HEK293 (cell line): ENCODE data around the gene OLFM2.

ENCODE experiments used
- CTCF ChIA-PET: fragments of 350-600 bp; formaldehyde crosslinking; extraction: SDS; loops from one replicate; lab custom pipeline; 2021; ENCODE audit warnings: antibody characterized with exemption; lab: Yijun Ruan, JAX
- POLR2A ChIA-PET: fragments of 300-600 bp; formaldehyde crosslinking; extraction: SDS; loops from one replicate; lab custom pipeline; 2020; ENCODE audit warnings: antibody characterized with exemption, inconsistent platforms; lab: Yijun Ruan, JAX
- H3K27ac ChIP-seq: fragments of 200-500 bp; sonication (Bioruptor generic); 2 replicates; pipeline ENCODE4 v1.5.1; 2014; ENCODE audit warnings: low read depth, low read length, control low read depth, inconsistent platforms; ENCODE audit errors: extremely low read depth
- H3K36me3 ChIP-seq, 2 experiments: fragments of 200-500 bp in 1 of 2; sonication (Bioruptor generic) in 1 of 2; 1 replicate in 1 of 2; 2 replicates in 1 of 2; pipeline ENCODE4 v1.5.1; 2014 to 2017; ENCODE audit warnings: inconsistent platforms in 2 of 2, low read length in 2 of 2; ENCODE audit not compliant: control insufficient read depth in 2 of 2, insufficient read depth in 1 of 2
- H3K4me1 ChIP-seq: fragments of 200-500 bp; sonication (Bioruptor generic); 2 replicates; pipeline ENCODE4 v1.5.1; 2014; ENCODE audit warnings: mild to moderate bottlenecking, low read length, inconsistent platforms; ENCODE audit not compliant: control insufficient read depth, insufficient read depth
- H3K4me3 ChIP-seq: 2 replicates; pipeline ENCODE4 v1.5.1; 2011; ENCODE audit warnings: low read depth, mild to moderate bottlenecking, control low read depth, low read length, moderate library complexity
- H3K9me3 ChIP-seq: fragments of 200-500 bp; sonication (Bioruptor generic); 2 replicates; pipeline ENCODE4 v1.5.1; 2014; ENCODE audit warnings: low read depth, low read length, inconsistent platforms; ENCODE audit not compliant: control insufficient read depth, insufficient read depth
- AEBP2 ChIP-seq: fragments of 450-650 bp; formaldehyde crosslinking; IDR thresholded peaks from 2 replicates; pipeline ENCODE4 v1.5.1; 2016; ENCODE audit warnings: missing biosample characterization, missing genetic modification characterization, borderline replicate concordance
- GLIS1 ChIP-seq: fragments of 450-650 bp; formaldehyde crosslinking; IDR thresholded peaks from 2 replicates; pipeline ENCODE4 v1.5.1; 2016; ENCODE audit warnings: missing biosample characterization, missing genetic modification characterization
- KLF8 ChIP-seq: fragments of 450-650 bp; formaldehyde crosslinking; IDR thresholded peaks from 2 replicates; pipeline ENCODE4 v1.5.1; 2016; ENCODE audit warnings: missing biosample characterization, missing genetic modification characterization
- MYNN ChIP-seq: fragments of 450-650 bp; formaldehyde crosslinking; IDR thresholded peaks from 2 replicates; pipeline ENCODE4 v1.5.1; 2016; ENCODE audit warnings: missing biosample characterization, missing genetic modification characterization, borderline replicate concordance
- SCRT2 ChIP-seq: fragments of 450-650 bp; formaldehyde crosslinking; IDR thresholded peaks from 2 replicates; pipeline ENCODE4 v1.5.1; 2016; ENCODE audit warnings: missing biosample characterization, missing genetic modification characterization
- ZBTB17 ChIP-seq: fragments of 450-650 bp; formaldehyde crosslinking; IDR thresholded peaks from 2 replicates; pipeline ENCODE4 v1.5.1; 2016; ENCODE audit warnings: missing biosample characterization, missing genetic modification characterization
- ZBTB8A ChIP-seq: fragments of 450-650 bp; formaldehyde crosslinking; IDR thresholded peaks from 2 replicates; pipeline ENCODE4 v1.5.1; 2016; ENCODE audit warnings: missing biosample characterization, missing genetic modification characterization
- ZFP41 ChIP-seq: fragments of 450-650 bp; formaldehyde crosslinking; IDR thresholded peaks from 2 replicates; pipeline ENCODE4 v1.5.1; 2016; ENCODE audit warnings: missing biosample characterization, missing genetic modification characterization, borderline replicate concordance
- ZIC2 ChIP-seq: fragments of 450-650 bp; formaldehyde crosslinking; IDR thresholded peaks from 2 replicates; pipeline ENCODE4 v1.5.1; 2016; ENCODE audit warnings: missing biosample characterization, missing genetic modification characterization
- ZNF174 ChIP-seq: fragments of 450-650 bp; formaldehyde crosslinking; IDR thresholded peaks from 2 replicates; pipeline ENCODE4 v1.5.0; 2017; ENCODE audit warnings: missing biosample characterization, mild to moderate bottlenecking, missing genetic modification characterization
- ZNF274 ChIP-seq, 2 experiments: fragments of 200-500 bp in 1 of 2; fragments of 450-650 bp in 1 of 2; sonication (Bioruptor generic) in 1 of 2; formaldehyde crosslinking in 1 of 2; IDR thresholded peaks; 2 replicates each; pipeline versions ENCODE4 v1.5.1 to v1.6.1; 2014 to 2016; ENCODE audit warnings: borderline replicate concordance in 1 of 2, inconsistent platforms in 1 of 2, low read length in 1 of 2, missing biosample characterization in 1 of 2, missing genetic modification characterization in 1 of 2
- ZNF302 ChIP-seq: fragments of 450-650 bp; formaldehyde crosslinking; IDR thresholded peaks from 2 replicates; pipeline ENCODE4 v1.5.1; 2016; ENCODE audit warnings: missing biosample characterization, missing genetic modification characterization, low read depth
- ZNF366 ChIP-seq: fragments of 450-650 bp; formaldehyde crosslinking; conservative IDR thresholded peaks from 2 replicates; pipeline ENCODE4 v1.5.1; 2016; ENCODE audit warnings: missing biosample characterization, missing genetic modification characterization
- ZNF391 ChIP-seq: fragments of 450-650 bp; formaldehyde crosslinking; IDR thresholded peaks from 2 replicates; pipeline ENCODE4 v1.5.1; 2016; ENCODE audit warnings: low read depth, missing biosample characterization, missing genetic modification characterization, borderline replicate concordance
- ZNF426 ChIP-seq: fragments of 450-650 bp; formaldehyde crosslinking; IDR thresholded peaks from 2 replicates; pipeline ENCODE4 v1.5.1; 2017; ENCODE audit warnings: missing biosample characterization, missing genetic modification characterization, mild to moderate bottlenecking, inconsistent platforms, moderate library complexity
- ZNF529 ChIP-seq: fragments of 450-650 bp; formaldehyde crosslinking; IDR thresholded peaks from 2 replicates; pipeline ENCODE4 v1.5.1; 2017; ENCODE audit warnings: missing genetic modification characterization, missing biosample characterization; ENCODE audit not compliant: insufficient replicate concordance
- ZNF585B ChIP-seq: fragments of 450-650 bp; formaldehyde crosslinking; IDR thresholded peaks from 2 replicates; pipeline ENCODE4 v1.5.1; 2016; ENCODE audit warnings: missing biosample characterization, missing genetic modification characterization
- ZNF626 ChIP-seq: fragments of 450-650 bp; sonication (Bioruptor Pico); formaldehyde crosslinking; IDR thresholded peaks from 2 replicates; pipeline ENCODE4 v1.5.1; 2018; ENCODE audit warnings: missing biosample characterization, missing genetic modification characterization, inconsistent platforms
- ZNF654 ChIP-seq: fragments of 450-650 bp; formaldehyde crosslinking; IDR thresholded peaks from 2 replicates; pipeline ENCODE4 v1.5.1; 2016; ENCODE audit warnings: low read depth, missing biosample characterization, missing genetic modification characterization
- ZNF747 ChIP-seq: fragments of 450-650 bp; formaldehyde crosslinking; IDR thresholded peaks from 2 replicates; pipeline ENCODE4 v1.5.1; 2016; ENCODE audit warnings: missing biosample characterization, missing genetic modification characterization
- ZNF768 ChIP-seq: fragments of 450-650 bp; formaldehyde crosslinking; IDR thresholded peaks from 2 replicates; pipeline ENCODE4 v1.5.1; 2018; ENCODE audit warnings: missing biosample characterization, mild to moderate bottlenecking, missing genetic modification characterization
- ZSCAN30 ChIP-seq: fragments of 450-650 bp; IDR thresholded peaks from 2 replicates; pipeline ENCODE4 v1.5.1; 2018; ENCODE audit warnings: missing biosample characterization, mild to moderate bottlenecking, missing genetic modification characterization, moderate library complexity
- ZXDB ChIP-seq: fragments of 450-650 bp; formaldehyde crosslinking; IDR thresholded peaks from 2 replicates; pipeline ENCODE4 v1.5.1; 2016; ENCODE audit warnings: missing biosample characterization, missing genetic modification characterization
- TF ChIP-seq, protein P1 (sequence below): fragments of 450-650 bp; formaldehyde crosslinking; IDR thresholded peaks from 2 replicates; pipeline ENCODE4 v1.5.1; 2017; ENCODE audit warnings: missing biosample characterization, missing genetic modification characterization
- TF ChIP-seq, protein P2 (sequence below): fragments of 450-650 bp; formaldehyde crosslinking; IDR thresholded peaks from 2 replicates; pipeline ENCODE4 v1.5.0; 2017; ENCODE audit warnings: missing biosample characterization, missing genetic modification characterization, borderline replicate concordance
- TF ChIP-seq, protein P3 (sequence below): fragments of 450-650 bp; formaldehyde crosslinking; IDR thresholded peaks from 2 replicates; pipeline ENCODE4 v1.5.1; 2016; ENCODE audit warnings: missing biosample characterization, missing genetic modification characterization
- TF ChIP-seq, protein P4 (sequence below): fragments of 450-650 bp; formaldehyde crosslinking; IDR thresholded peaks from 2 replicates; pipeline ENCODE4 v1.5.1; 2016; ENCODE audit warnings: missing biosample characterization, missing genetic modification characterization

The OLFM2 gene

GRCh38 chr19:9906475-9907087, 29.7 kb downstream of the OLFM2 start:
- TF ChIP-seq AEBP2 (tag by site-specific recombination) (no peak), ZNF274 (IDR thresholded peaks at IDR 0.05; ENCODE audit: low read length) (no peak), ZNF274 (tag by site-specific recombination; IDR thresholded peaks at IDR 0.05; ENCODE audit: borderline replicate concordance) (no peak), KLF8 (no peak), ZNF426 (no peak), ZNF366 (no peak), ZNF654 (no peak), ZNF585B (tag by site-specific recombination) (no peak), ZNF529 (tag by site-specific recombination) (no peak), ZNF391 (tag by site-specific recombination) (no peak), MYNN (no peak), ZSCAN30 (tag by site-specific recombination) (no peak), ZNF626 (tag by site-specific recombination) (no peak)
- TF ChIP-seq, protein P1, sequence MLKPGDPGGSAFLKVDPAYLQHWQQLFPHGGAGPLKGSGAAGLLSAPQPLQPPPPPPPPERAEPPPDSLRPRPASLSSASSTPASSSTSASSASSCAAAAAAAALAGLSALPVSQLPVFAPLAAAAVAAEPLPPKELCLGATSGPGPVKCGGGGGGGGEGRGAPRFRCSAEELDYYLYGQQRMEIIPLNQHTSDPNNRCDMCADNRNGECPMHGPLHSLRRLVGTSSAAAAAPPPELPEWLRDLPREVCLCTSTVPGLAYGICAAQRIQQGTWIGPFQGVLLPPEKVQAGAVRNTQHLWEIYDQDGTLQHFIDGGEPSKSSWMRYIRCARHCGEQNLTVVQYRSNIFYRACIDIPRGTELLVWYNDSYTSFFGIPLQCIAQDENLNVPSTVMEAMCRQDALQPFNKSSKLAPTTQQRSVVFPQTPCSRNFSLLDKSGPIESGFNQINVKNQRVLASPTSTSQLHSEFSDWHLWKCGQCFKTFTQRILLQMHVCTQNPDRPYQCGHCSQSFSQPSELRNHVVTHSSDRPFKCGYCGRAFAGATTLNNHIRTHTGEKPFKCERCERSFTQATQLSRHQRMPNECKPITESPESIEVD (tag by site-specific recombination): no peak
- TF ChIP-seq, protein P2, sequence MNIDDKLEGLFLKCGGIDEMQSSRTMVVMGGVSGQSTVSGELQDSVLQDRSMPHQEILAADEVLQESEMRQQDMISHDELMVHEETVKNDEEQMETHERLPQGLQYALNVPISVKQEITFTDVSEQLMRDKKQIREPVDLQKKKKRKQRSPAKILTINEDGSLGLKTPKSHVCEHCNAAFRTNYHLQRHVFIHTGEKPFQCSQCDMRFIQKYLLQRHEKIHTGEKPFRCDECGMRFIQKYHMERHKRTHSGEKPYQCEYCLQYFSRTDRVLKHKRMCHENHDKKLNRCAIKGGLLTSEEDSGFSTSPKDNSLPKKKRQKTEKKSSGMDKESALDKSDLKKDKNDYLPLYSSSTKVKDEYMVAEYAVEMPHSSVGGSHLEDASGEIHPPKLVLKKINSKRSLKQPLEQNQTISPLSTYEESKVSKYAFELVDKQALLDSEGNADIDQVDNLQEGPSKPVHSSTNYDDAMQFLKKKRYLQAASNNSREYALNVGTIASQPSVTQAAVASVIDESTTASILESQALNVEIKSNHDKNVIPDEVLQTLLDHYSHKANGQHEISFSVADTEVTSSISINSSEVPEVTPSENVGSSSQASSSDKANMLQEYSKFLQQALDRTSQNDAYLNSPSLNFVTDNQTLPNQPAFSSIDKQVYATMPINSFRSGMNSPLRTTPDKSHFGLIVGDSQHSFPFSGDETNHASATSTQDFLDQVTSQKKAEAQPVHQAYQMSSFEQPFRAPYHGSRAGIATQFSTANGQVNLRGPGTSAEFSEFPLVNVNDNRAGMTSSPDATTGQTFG (tag by site-specific recombination): no peak
- TF ChIP-seq, protein P3, sequence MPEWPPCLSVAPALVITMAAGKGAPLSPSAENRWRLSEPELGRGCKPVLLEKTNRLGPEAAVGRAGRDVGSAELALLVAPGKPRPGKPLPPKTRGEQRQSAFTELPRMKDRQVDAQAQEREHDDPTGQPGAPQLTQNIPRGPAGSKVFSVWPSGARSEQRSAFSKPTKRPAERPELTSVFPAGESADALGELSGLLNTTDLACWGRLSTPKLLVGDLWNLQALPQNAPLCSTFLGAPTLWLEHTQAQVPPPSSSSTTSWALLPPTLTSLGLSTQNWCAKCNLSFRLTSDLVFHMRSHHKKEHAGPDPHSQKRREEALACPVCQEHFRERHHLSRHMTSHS (tag by site-specific recombination): no peak
- no peaks in the 10 kb centered on the region for H3K36me3 ChIP-seq
- POLR2A ChIA-PET: no interaction called here
- H3K4me3 ChIP-seq: no peak overlapping the region
- no peak overlapping the region for H3K27ac ChIP-seq
- CTCF ChIA-PET: no interaction called here
- H3K9me3 ChIP-seq: no peaks in the 10 kb centered on the region
- H3K4me1 ChIP-seq: no peaks in the 10 kb centered on the region

GRCh38 chr19:9903336-9903735, 33.0 kb downstream of the OLFM2 start:
- Histone ChIP-seq H3K4me3 (no peak overlapping the region), H3K9me3 (no peaks in the 10 kb centered on the region), H3K27ac (no peak overlapping the region), H3K36me3 (no peaks in the 10 kb centered on the region), H3K4me1 (no peaks in the 10 kb centered on the region)
- POLR2A ChIA-PET: no interaction called here
- CTCF ChIA-PET: no interaction called here
- TF ChIP-seq, protein P4, sequence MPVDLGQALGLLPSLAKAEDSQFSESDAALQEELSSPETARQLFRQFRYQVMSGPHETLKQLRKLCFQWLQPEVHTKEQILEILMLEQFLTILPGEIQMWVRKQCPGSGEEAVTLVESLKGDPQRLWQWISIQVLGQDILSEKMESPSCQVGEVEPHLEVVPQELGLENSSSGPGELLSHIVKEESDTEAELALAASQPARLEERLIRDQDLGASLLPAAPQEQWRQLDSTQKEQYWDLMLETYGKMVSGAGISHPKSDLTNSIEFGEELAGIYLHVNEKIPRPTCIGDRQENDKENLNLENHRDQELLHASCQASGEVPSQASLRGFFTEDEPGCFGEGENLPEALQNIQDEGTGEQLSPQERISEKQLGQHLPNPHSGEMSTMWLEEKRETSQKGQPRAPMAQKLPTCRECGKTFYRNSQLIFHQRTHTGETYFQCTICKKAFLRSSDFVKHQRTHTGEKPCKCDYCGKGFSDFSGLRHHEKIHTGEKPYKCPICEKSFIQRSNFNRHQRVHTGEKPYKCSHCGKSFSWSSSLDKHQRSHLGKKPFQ (tag by site-specific recombination): no peak
- TF ChIP-seq ZBTB8A (tag by site-specific recombination): no peak
- TF ChIP-seq ZNF174 (tag by site-specific recombination): no peak
- TF ChIP-seq, protein P3 (tag by site-specific recombination): no peak
- no peak for TF ChIP-seq ZFP41 (tag by site-specific recombination)
- no peak for TF ChIP-seq ZNF391 (tag by site-specific recombination)
- no peak for TF ChIP-seq GLIS1 (tag by site-specific recombination)
- no peak for TF ChIP-seq SCRT2
- TF ChIP-seq ZBTB17 (tag by site-specific recombination): no peak
- no peak for TF ChIP-seq ZIC2 (tag by site-specific recombination)
- no peak for TF ChIP-seq ZXDB (tag by site-specific recombination)
- no peak for TF ChIP-seq ZNF768
- no peak for TF ChIP-seq ZNF302
- no peak for TF ChIP-seq ZNF747 (tag by site-specific recombination)
